GM18870 (cell line): ENCODE data around the gene MAP1LC3B2.

Experiments used
- ATAC-seq: cut with Tn5 transposase; IDR thresholded peaks from one replicate; pipeline ENCODE4 v1.9.1; 2021; ENCODE audit warnings: moderate library complexity; ENCODE audit not compliant: unreplicated experiment

Gene MAP1LC3B2

GRCh38 chr12:116610971-116611541 lies 51.9 kb downstream of the MAP1LC3B2 start:
- ATAC-seq = no peak

DNA sequence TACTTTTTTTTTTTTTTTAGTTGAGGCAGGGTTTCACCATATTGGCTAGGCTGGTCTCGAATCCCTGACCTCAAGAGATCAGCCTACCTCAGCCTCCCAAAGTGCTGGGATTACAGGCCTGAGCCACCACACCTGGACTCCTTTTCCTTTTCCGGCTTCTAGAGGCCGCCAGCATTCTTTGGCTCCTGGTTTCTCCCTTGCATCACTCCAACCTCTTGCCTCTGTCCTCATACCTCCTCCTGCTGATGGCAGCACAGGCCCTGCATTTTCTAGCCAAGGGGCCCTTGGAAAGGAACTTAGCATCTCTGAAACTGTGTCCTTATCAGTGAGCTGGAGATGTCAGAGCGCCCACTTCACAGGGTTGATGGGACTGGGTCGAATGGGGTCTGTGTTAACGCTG lies 53.3 kb downstream of the MAP1LC3B2 start:
- no peak for ATAC-seq

DNA sequence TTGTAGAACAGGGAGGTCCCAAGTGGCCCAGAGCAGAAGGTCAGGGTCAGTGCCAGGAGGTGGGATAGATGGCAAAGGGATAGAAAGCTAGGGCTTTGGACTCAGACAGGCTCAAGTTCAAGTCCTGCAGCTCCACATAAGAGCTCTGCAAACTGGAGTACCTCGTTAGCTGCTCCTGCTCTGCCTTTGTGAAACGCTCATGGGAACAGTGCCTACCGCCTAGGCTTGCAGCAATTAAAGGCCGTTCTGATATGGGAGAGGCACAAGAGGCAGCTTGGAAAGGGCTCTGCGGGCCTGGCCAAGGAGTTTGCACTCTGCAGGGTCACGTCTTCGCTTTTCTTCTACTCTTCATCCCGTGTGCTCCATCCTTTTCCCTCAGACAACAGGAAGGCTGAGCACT lies 54.1 kb downstream of the MAP1LC3B2 start:
- no peak for ATAC-seq

DNA sequence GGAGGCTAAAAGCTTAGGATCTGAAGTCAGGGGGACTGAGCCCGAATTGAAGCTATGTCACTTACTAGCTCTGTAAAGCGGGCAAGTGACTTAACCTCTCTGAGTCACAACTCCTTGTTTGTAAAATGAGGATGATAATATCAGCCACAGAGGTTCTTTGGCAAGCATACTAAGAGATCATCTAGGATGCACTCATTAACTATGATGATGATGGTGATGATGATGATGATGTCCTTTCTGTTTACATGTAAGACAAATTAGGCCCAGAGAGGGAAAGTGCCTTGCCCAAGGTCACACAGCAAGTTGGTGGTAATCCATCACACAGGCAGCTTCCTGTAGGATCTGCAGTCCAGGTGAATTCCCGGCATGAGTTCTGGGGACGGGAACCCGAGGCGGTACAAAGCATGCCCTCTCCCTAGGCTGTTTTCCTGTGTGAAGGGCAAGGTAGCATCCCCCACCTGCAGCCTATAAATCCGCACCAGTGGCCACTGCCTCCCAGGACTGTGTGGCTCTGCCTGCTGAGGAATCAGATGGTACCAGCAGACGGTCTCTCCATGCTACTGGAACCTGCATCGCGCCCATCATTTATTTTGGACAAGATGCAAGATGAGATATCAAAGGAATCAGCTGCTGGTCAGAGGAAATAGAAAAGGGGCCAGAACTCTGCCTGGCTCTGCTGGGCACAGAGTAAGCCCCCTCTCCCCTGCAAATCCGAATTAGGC lies 55.2 kb downstream of the MAP1LC3B2 start:
- no peak for ATAC-seq

- ATAC-seq = no peak
Measured at GRCh38 chr12:116615141-116615861, 56.1 kb downstream of the MAP1LC3B2 start.

DNA sequence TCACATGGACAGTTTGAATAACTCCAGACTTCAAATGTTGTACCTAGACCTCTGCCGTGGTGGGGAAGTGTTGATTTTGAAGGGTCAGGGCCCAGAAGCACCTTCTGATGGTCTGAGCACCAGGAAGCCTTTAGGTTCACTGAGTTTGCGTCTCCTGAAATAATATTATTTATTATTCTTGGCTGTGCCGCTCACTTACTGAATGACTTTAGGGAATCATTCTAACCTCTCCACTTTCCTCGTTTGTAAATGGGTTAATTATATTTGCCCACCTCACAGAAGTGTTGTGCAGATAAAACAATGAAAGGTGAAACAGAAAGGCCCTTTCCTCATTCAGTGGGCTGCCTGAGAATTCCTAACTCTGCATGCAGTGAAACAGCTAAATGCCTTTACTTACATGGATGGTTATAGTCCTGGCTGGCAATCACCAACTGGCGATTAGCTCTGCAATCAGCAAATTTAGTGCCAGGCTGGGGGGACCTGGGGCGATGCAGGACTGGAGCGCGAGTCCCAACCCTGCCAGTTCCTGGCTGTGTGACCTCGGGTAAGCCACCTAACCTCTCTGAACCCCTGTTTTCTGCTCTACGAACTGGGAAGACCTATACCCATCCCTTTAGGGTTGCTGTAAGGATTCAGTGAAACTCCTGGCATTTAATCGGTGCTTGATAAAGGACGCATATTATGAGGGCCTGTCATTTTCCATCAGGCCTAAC lies 57.5 kb downstream of the MAP1LC3B2 start:
- no peak for ATAC-seq

GRCh38 chr12:116619246-116619645 lies 60.1 kb downstream of the MAP1LC3B2 start:
- ATAC-seq = no peak

- ATAC-seq = no peak
Measured at GRCh38 chr12:116620124-116620491, 60.9 kb downstream of the MAP1LC3B2 start.

DNA sequence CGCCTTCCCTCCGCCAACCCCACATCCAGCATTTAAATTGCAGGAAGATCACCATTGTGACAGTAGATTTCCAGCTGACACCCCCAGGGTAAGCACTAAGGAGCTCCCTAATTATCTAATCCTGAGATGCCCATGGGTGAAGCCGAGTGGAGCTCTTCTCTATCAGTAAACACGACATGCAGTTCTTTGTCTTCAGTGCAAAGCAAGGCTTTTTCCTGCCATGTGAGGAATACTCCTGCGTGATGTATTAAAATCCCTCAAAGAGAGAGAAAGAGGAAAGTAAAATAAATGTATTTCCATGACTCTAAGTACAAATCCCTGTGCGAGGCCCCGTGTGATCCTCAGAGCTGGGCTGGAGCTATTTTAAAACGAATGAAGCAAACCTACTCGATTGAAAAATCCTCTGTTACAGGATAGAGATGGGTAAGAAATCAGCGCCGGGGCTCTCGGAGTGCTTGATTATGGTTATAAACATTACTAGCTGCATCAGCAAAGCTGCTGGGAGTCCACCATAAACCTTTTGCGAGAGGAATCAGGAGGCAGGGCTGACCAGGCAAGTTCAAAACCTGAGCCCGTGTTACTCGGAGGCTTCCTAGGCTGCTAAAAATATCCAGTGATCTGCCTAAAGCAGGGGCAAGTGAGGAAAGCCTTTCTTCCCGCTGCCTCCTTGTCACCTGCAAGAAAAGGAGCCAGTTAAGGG lies 61.5 kb downstream of the MAP1LC3B2 start:
- ATAC-seq = no peak

GRCh38 chr12:116621194-116621593 lies 62.0 kb downstream of the MAP1LC3B2 start:
- no peak for ATAC-seq

DNA sequence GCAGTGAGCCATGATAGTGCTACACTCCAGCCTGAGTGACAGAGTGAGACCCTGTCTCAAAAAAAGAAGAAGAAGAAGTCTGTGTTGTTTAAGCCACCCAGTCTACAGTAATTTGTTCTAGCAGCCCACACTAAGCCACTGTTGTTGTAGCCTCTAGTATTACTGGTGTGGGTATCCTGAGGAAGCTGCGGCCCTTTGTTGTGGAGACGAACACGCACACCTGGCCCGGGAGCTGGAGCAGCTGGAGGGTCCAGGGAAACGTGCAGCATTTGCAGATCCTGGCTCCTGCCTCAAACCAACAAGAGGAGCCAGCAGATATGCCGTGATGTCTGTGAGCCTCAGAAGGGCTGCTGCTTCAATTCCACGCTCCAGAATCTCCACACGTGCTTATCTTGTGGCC lies 65.3 kb downstream of the MAP1LC3B2 start:
- no peak for ATAC-seq

DNA sequence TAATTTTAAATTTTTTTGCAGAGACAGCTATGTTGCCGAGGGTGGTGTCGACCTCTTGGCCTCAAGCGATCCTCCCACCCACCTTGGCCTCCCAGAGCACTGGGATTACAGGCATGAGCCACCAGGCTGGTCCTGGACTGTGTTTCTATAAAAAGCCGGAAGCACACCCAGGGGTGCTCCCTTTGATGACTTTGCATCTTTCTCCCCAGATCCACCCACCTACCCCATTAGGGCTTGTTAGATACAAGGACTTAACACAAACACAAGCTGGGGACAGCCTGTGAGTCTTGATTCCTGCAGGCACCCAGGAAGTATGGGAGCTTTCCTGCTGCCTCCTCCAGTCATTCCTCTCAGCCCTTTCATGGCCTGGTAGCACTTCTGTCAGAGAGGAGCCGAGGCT lies 67.0 kb downstream of the MAP1LC3B2 start:
- no peak for ATAC-seq
